Spinal cord (tissue), 10 donors: Measurements from ENCODE around the gene HDAC3. TPM values are rescaled to one million over a fixed set of nuclear protein-coding genes. Genes with fewer than 3 reads are reported as not detected.

Source experiments
- DNase-seq, 6 donors: peaks; one replicate each; pipeline versions ENCODE4 v3.0.0 to v3.0.0-alpha.2; 2013 to 2015; ENCODE audit warnings: low spot score in 6 of 6, low read depth in 4 of 6
- H3K27ac ChIP-seq: one replicate; pipeline ENCODE4 v1.5.1; 2013; ENCODE audit warnings: low read depth, low read length, control low read depth
- H3K27me3 ChIP-seq: one replicate; pipeline ENCODE4 v1.6.1; 2013; ENCODE audit warnings: low read length; ENCODE audit not compliant: control insufficient read depth, insufficient read depth
- H3K36me3 ChIP-seq: one replicate; pipeline ENCODE4 v1.6.1; 2013; ENCODE audit warnings: low read length; ENCODE audit not compliant: control insufficient read depth, insufficient read depth
- H3K4me1 ChIP-seq: one replicate; pipeline ENCODE4 v1.6.1; 2013; ENCODE audit warnings: low read length; ENCODE audit not compliant: control insufficient read depth, insufficient read depth
- H3K4me3 ChIP-seq: one replicate; pipeline ENCODE4 v1.5.1; 2013; ENCODE audit warnings: low read depth, low read length, control low read depth
- H3K9me3 ChIP-seq: one replicate; pipeline ENCODE4 v1.6.1; 2013; ENCODE audit warnings: low read length; ENCODE audit not compliant: control insufficient read depth, insufficient read depth
- WGBS: methylation state at CpG from one replicate; pipeline ENCODE4 v1.1.5; 2013; ENCODE audit warnings: missing lambda C conversion rate; ENCODE audit not compliant: insufficient coverage; 5-methylcytosine and 5-hydroxymethylcytosine counted together
- polyA plus RNA-seq, 2 donors: library from polyadenylated mRNA; unstranded; fragments of 120-200 nt; gene quantifications; one replicate each; pipeline ENCODE4 v1.2.1, GENCODE V29; 2013; ENCODE audit not compliant: insufficient read length in 2 of 2
- total RNA-seq, 2 donors: library from RNA; depleted of rRNA in 1 of 2; stranded (reverse); fragments of 120-200 nt in 1 of 2; fragments of >200 nt in 1 of 2; gene quantifications; one replicate each; pipeline versions ENCODE4 v1.2.3 to v1.2.4, GENCODE V29; 2013 to 2014
- donor health status: healthy.

The HDAC3 gene
- total and polyA plus RNA-seq, 4 donors, result 56.9 to 110 (median 80.1) TPM

DNA sequence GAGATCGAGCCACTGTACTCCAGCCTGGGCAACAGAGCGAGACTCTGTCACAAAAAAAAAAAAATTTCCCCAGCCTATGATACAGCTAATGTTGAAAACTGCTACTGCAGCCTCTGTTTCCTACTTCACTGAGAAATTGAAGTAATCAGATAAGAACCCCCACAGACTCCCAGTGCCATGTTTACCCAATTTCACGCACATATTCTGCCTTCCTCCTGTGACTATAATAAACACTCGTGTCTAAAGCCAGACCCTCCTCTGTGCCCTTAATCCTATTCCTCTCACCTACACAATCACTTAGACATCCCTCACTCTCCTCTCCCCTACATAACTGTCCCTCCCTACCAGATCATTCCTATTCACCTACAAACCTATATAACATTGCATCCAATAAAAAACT, 39.0 kb upstream of the HDAC3 start:
- Histone ChIP-seq H3K27me3 (no peaks in the 10 kb centered on the region), H3K27ac (no peak overlapping the region), H3K4me1 (peaks cover 16% of the 10 kb centered on the region), H3K36me3 (peaks cover 12% of the 10 kb centered on the region), H3K4me3 (no peak overlapping the region), H3K9me3 (no peaks in the 10 kb centered on the region)
- peak in 1 of 6 donors; percentile 64 for DNase-seq
- WGBS, result 88% methylated on average over 4 of the region's 4 CpGs

DNA sequence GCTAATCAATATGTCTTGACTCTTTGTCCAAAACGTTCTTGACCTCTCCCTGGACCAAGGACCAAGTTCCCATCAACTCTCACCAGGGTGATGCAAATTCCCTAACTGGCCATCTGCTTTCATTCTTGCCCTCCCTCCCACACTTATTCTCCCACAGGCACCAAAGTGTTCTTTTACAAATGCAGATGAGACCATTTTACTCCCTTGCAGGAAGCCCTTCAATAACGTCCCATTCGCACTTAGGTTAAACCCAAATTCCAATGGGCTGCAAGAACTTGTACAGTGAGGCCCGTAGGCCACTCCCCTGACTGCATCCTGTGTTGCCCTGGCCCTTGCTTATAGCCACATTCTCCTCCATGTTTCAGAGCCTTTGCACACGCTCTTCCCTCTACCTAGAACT, 38.1 kb upstream of the HDAC3 start:
- peaks cover 14% of the 10 kb centered on the region for H3K4me1 ChIP-seq
- peaks cover 6% of the 10 kb centered on the region for H3K36me3 ChIP-seq
- no peak for DNase-seq
- H3K27me3 ChIP-seq, result no peaks in the 10 kb centered on the region
- no peak overlapping the region for H3K4me3 ChIP-seq
- 46% methylated on average over 5 of the region's 5 CpGs for WGBS
- H3K27ac ChIP-seq, result no peak overlapping the region
- H3K9me3 ChIP-seq, result no peaks in the 10 kb centered on the region

DNA sequence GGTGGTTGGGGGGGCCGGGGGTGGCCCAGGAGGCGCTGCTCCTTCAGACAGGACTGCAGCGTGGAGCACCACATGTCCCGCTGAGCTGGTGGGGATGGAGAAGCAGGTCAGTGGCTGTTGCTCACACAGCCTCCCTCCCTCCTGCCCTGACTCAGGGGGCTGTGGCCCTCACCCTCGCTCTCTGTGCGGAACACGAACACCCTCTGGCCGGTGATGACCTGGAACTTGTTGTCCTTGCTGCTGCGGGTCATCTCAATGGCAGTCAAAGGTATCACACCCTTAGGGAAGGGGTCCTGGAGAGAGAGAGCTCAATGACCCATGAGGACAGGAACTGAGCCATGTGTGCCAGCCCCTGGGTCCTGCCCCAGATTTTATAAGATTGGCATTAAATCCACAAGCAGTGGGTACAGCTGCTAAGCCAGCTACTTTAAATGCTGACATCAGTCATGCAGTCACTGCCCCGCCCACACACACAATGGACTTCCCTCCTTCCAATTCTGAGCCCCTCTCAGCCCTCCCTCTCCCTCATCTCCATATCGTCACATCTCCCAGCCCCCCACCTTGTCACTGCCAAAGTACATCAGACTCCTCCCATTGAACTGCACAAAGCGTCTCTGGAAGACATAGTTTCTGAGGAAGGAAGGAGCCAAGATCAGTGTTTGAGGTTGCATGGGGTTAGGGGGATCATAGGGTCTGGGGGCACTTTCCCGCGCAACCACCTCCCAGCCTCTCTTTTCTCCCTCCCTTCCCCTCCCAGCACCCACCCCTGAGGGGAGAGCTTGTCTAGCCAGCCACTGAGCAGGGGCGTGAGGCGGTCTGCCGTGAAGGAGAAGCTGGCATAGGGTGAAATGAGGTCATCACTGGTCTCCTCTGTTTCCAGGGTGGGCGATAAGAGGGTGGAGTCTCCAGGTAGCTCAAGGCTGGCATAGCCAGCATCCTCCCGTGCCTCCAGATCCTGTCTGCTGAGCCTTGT, 36.5 kb upstream of the HDAC3 start:
- DNase-seq, result peak in 3 of 6 donors; percentile 15 to 93 (median 85)
- H3K4me3 ChIP-seq, result no peak overlapping the region
- H3K36me3 ChIP-seq, result peaks cover 6% of the 10 kb centered on the region
- 74% methylated on average over 6 of the region's 19 CpGs for WGBS
- H3K4me1 ChIP-seq, result peaks cover 14% of the 10 kb centered on the region
- no peak overlapping the region for H3K27ac ChIP-seq
- no peaks in the 10 kb centered on the region for H3K27me3 ChIP-seq
- no peaks in the 10 kb centered on the region for H3K9me3 ChIP-seq

DNA sequence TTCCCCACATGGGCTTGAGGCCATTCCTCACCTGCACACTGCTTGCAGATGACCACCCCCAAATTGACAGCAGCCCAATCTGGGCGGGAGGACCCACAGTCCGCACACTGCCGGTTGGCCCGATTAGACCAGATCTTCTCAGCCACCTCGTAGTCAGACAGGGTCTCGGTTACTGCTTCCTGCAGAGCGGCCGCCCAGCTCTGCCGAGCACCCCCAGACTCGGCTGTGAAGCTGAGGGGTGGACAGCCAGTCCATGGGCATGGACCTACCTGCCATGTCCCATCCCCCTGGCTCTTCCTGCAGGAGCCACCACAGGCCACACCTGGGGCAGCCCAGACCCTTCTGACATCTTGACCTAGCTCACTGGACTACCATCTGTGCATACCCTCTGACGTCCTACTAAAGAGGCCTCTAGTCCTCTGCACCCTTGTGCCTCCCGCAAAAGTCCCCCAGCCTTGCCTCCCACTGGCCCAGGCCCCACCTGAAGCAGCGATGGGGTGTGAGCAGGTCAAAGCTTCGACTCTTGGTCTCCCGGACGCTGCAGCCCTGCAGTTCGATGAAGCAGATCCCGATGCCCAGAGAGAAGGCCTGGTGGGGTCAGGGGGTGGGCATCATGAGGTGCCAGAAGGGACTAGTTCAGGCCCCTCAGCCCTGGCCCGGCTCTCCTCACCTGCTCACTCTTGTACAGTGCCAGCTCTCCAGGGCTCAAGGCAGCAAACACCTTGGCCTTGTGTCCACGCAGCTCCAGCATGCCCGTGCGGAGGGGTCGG, 35.6 kb upstream of the HDAC3 start:
- H3K4me1 ChIP-seq, result peaks cover 14% of the 10 kb centered on the region

DNA sequence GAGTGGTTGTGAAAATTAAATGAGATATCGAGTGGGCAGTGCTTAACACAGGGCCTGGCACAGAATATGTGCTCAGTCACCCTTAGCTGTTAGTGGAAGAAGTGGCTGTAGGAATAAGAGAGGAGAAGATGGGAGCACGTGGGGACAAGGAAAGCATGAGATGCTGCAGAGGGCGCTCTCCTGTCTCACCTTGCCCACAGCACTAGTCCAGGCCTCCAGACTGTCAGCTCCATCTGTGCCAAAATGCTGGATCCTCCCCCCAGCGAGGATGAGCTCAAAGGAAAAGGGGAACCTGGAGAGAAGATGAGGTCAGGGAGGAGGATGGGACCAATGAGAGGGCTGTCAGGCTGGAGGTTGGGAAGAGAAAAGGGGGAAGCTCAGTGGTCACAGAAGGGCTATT, 32.9 kb upstream of the HDAC3 start:
- H3K4me1 ChIP-seq, result peaks cover 14% of the 10 kb centered on the region
- no peak overlapping the region for H3K27ac ChIP-seq
- H3K36me3 ChIP-seq, result peaks cover 10% of the 10 kb centered on the region
- no peak for DNase-seq
- no peaks in the 10 kb centered on the region for H3K27me3 ChIP-seq
- H3K9me3 ChIP-seq, result no peaks in the 10 kb centered on the region
- 60% methylated on average over 1 of the region's 4 CpGs for WGBS
- no peak overlapping the region for H3K4me3 ChIP-seq

More for the DNA sequence above, 35.6 kb upstream of the HDAC3 start:
- DNase-seq, result no peak
- no peaks in the 10 kb centered on the region for H3K27me3 ChIP-seq
- no peak overlapping the region for H3K27ac ChIP-seq
- H3K4me3 ChIP-seq, result no peak overlapping the region
- H3K36me3 ChIP-seq, result peaks cover 6% of the 10 kb centered on the region
- no peaks in the 10 kb centered on the region for H3K9me3 ChIP-seq
- 92% methylated on average over 19 of the region's 23 CpGs for WGBS

DNA sequence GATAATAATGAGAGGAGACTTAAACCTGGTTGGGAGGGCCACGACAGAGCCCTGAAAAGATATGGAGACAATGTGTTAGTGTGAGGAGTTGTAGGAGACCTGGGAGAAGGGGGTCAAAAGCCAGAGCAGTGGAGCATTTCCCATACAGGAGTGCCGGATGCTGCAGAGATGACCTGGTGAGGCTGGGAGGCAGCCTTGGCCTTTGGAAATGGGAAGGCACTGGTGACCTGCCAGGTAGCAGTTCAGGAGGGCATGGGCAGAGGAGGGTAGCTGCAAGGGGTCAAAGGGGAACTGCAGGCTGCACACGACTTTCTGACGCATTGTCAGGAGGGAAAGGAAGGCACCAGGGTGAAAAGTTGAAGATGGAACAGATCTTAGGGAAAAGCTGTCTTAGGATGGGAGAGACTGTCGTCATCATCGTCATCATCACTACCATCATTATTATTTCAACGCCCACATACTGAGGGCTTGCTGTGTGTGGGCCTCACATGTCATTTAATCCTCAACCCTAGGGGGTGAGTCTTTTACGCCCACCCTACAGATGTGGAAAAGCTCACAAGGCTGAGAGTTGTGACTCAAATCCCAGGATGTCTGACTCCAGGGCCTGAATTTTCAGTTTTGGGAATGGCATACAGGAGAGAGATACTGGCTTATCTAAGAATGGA, 32.1 kb upstream of the HDAC3 start:
- H3K27ac ChIP-seq, result no peak overlapping the region
- H3K36me3 ChIP-seq, result peaks cover 10% of the 10 kb centered on the region
- 74% methylated on average over 5 of the region's 8 CpGs for whole genome bisulfite sequencing
- peaks cover 14% of the 10 kb centered on the region for H3K4me1 ChIP-seq
- no peak for DNase-seq
- no peak overlapping the region for H3K4me3 ChIP-seq
- no peaks in the 10 kb centered on the region for H3K9me3 ChIP-seq
- H3K27me3 ChIP-seq, result no peaks in the 10 kb centered on the region

DNA sequence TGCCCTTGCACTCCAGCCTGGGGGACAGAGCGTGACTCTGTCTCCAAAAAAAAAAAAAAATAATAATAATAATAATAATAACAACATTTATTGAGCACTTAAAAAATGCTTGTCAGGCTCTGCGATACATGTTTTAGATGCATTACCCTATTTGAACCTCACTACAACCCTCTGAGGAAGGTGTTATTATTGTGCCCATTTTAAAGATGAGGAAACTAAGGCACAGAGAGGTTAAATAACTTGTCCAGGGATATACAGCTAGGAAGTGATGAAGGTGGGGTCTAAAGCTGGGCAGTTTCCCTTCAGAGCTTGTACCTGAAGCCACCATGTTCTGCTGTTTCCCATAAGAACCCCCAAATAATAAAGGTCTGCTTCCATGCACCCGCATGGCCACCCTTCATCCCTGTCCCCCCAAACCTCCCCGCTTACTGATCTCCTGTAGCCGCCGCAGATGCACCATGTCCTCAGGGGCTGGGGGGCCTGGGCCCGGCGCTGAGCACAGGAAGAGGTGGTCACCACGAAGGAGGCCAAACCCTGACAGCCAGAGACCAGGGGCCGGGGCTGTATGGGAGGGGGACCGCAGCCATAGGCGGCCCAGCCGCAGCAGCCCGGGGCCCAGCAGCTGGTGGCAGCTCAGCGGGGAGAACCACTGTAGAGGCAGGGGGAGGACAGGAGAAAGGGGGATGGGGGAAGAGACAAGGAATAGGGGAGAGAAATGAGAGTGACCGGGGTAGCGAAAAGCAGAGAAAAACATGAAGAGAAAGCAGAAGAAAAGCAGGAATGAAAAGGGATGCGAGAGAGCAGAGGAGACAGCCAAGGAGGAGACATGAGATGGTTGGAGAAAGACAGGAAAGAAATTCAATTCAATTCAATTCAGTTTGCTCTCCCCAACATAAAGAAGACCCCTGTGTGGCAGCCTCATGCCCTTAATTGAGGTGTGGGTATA, 29.6 kb upstream of the HDAC3 start:
- Histone ChIP-seq H3K4me1 (no peaks in the 10 kb centered on the region), H3K36me3 (peaks cover 4% of the 10 kb centered on the region), H3K4me3 (no peak overlapping the region), H3K27ac (no peak overlapping the region), H3K9me3 (no peaks in the 10 kb centered on the region), H3K27me3 (no peaks in the 10 kb centered on the region)
- DNase-seq, result no peak
- WGBS, result 79% methylated on average over 15 of the region's 18 CpGs

DNA sequence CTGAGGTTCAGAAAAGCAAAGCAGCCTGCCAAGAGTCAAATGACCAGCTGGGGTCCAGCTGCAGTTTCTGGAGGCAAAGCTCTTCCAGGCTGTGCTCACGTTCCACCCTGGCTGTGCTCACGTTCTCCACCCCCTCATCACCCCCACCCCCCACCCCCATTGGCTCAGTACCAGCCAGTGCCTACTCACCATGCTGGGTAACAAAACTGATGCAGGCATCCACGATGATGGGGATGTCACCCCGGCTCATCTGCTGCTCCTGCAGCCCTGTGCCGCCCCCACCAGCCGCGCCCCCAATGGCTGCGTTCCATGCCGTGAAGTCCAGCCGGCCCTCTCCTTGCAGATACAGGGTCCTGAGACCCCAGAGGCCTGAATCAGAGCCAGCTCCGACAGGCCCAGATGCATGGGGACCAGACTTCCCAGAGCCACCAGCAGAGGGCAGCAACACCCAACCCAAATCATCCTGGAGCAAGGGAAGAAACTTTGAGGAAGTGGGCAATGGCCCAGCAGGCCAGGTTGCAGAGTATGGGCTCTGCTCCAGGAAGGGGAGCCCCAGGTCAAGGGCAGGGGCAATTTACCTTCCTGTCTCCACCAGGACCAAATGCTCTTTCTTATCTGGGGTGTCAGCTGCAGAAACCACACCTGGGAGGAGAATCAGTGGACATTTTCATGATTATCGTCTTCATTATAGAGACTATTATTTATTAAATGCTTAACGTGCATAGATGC, 28.2 kb upstream of the HDAC3 start:
- Histone ChIP-seq H3K4me1 (no peaks in the 10 kb centered on the region), H3K27ac (no peak overlapping the region), H3K27me3 (no peaks in the 10 kb centered on the region), H3K4me3 (no peak overlapping the region), H3K36me3 (peaks cover 4% of the 10 kb centered on the region), H3K9me3 (no peaks in the 10 kb centered on the region)
- WGBS, result 22% methylated on average over 9 of the region's 13 CpGs
- peak; percentile 38 to 93 (median 69) for DNase-seq
